MCF 10A (cell line): ENCODE results near the gene FNIP2. TPM values are rescaled to one million over a fixed set of nuclear protein-coding genes. Genes with fewer than 3 reads are reported as not detected.
A peak's percentile ranks its signal among the peaks of the same experiment; 100 is the strongest.
"Not testable (repeated sequence)": the region's sequence is repeated elsewhere in the genome, so short reads cannot be mapped to it uniquely, and the experiment has no call there.

Source experiments
- BruUV-seq: library from RNA; stranded (reverse); fragments of 400-500 nt; replicated peaks from 2 replicates; lab custom pipeline; 2021; lab: Mats Ljungman, UMichigan
- CTCF ChIA-PET: fragments of 300-600 bp; sonication (Branson Sonifier 250); formaldehyde crosslinking; extraction: SDS; loops from one replicate; lab custom pipeline; 2021; ENCODE audit warnings: antibody characterized with exemption, inconsistent platforms; lab: Yijun Ruan, JAX
- POLR2A ChIA-PET: fragments of 300-600, 350-650 bp; sonication (Branson Sonifier 250); formaldehyde crosslinking; extraction: SDS; loops from one replicate; lab custom pipeline; 2020; ENCODE audit warnings: antibody characterized with exemption, inconsistent platforms; lab: Yijun Ruan, JAX
- DNase-seq: peaks from one replicate; pipeline ENCODE4 v3.0.0-alpha.2; 2018; ENCODE audit not compliant: unreplicated experiment
- H3K27ac Mint-ChIP-seq: one replicate; pipeline ENCODE4 v1.8.0; 2022; ENCODE audit warnings: mild to moderate bottlenecking, low read depth, mixed read lengths; ENCODE audit not compliant: unreplicated experiment
- H3K27me3 Mint-ChIP-seq: one replicate; pipeline ENCODE4 v1.8.0; 2022; ENCODE audit warnings: mixed read lengths; ENCODE audit not compliant: insufficient read depth, unreplicated experiment
- H3K36me3 Mint-ChIP-seq: one replicate; pipeline ENCODE4 v1.8.0; 2022; ENCODE audit warnings: mild to moderate bottlenecking, moderate library complexity, mixed read lengths; ENCODE audit not compliant: insufficient read depth, unreplicated experiment
- H3K4me1 Mint-ChIP-seq: one replicate; pipeline ENCODE4 v1.8.0; 2022; ENCODE audit warnings: mixed read lengths; ENCODE audit not compliant: insufficient read depth, unreplicated experiment
- H3K4me3 Mint-ChIP-seq: one replicate; pipeline ENCODE4 v1.8.0; 2022; ENCODE audit warnings: mild to moderate bottlenecking, moderate library complexity, mixed read lengths; ENCODE audit not compliant: unreplicated experiment
- H3K9me3 Mint-ChIP-seq: one replicate; pipeline ENCODE4 v1.8.0; 2022; ENCODE audit warnings: mixed read lengths; ENCODE audit not compliant: unreplicated experiment
- intact Hi-C: fragments of 100-400 bp; cut with micrococcal nuclease; formaldehyde crosslinking; loops from 2 replicates; pipeline ENCODE4 v1.14.1; 2022
- total RNA-seq: library from RNA; stranded (reverse); gene quantifications from 2 replicates; pipeline ENCODE4 v1.2.3, GENCODE V29; 2022
- TF ChIP-seq, protein P1 (sequence below): fragments of 200-600 bp; IDR thresholded peaks from one replicate; pipeline ENCODE4 v1.8.0; 2022; ENCODE audit warnings: antibody characterized with exemption, mild to moderate bottlenecking; ENCODE audit not compliant: unreplicated experiment

The FNIP2 gene
- total RNA-seq, 1 experiment from 2014 or later = 6.4 TPM

DNA sequence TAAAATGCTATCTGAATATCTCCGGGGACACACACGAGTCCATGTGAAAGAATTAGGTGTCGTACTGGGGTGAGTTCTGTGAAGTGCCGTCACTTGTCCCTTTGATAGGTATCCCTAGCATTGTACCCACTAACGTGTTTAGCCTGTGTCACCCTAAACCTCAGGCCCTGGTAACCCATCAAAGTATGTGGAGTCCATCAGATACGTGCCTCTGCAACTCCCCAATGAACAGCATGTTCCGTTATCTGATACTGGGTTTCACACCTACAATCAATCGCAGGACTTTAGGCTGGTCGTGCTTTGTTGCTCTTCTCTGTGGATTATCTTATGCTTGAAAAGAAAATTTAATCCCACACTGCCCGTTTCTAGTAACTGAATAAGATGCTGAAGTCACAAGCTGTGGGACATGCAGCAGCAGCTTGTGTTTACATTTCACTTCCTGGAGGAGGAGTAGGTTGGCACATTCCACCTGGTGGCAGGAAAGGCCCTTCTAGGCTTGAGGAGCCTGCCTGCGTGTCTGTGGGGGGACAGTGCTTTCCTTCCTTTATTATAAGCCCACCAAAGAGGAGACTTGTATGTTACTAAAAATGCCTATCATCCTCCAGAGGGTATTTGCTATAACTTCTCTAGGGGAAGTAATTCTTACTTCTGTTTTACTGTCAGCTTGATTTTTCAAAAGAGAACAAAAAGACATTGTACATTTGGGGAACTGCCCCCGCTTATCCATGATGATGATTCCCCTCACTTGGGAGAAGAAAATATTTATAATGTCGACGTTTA is 127.2 kb downstream of the FNIP2 start:
- H3K9me3 Mint-ChIP-seq = no peaks in the 10 kb centered on the region
- BruUV-seq = no TSS peak
- DNase-seq = peak; percentile 30
- ChIA-PET POLR2A (no interaction called here), CTCF (interaction anchor here (1.2 kb wide), 1 partner anchor 280 kb away, joined by 3 read pairs; no protein-coding TSS in a partner anchor)
- no peak overlapping the region for H3K27ac Mint-ChIP-seq
- TF ChIP-seq, protein P1, sequence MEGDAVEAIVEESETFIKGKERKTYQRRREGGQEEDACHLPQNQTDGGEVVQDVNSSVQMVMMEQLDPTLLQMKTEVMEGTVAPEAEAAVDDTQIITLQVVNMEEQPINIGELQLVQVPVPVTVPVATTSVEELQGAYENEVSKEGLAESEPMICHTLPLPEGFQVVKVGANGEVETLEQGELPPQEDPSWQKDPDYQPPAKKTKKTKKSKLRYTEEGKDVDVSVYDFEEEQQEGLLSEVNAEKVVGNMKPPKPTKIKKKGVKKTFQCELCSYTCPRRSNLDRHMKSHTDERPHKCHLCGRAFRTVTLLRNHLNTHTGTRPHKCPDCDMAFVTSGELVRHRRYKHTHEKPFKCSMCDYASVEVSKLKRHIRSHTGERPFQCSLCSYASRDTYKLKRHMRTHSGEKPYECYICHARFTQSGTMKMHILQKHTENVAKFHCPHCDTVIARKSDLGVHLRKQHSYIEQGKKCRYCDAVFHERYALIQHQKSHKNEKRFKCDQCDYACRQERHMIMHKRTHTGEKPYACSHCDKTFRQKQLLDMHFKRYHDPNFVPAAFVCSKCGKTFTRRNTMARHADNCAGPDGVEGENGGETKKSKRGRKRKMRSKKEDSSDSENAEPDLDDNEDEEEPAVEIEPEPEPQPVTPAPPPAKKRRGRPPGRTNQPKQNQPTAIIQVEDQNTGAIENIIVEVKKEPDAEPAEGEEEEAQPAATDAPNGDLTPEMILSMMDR = no peak
- no peaks in the 10 kb centered on the region for H3K4me1 Mint-ChIP-seq
- intact Hi-C loops = loop anchor here (10.0 kb wide), 1 partner anchor 99 kb away; no protein-coding TSS in a partner anchor
- no peak overlapping the region for H3K4me3 Mint-ChIP-seq
- no peaks in the 10 kb centered on the region for H3K27me3 Mint-ChIP-seq
- peaks cover 17% of the 10 kb centered on the region for H3K36me3 Mint-ChIP-seq

DNA sequence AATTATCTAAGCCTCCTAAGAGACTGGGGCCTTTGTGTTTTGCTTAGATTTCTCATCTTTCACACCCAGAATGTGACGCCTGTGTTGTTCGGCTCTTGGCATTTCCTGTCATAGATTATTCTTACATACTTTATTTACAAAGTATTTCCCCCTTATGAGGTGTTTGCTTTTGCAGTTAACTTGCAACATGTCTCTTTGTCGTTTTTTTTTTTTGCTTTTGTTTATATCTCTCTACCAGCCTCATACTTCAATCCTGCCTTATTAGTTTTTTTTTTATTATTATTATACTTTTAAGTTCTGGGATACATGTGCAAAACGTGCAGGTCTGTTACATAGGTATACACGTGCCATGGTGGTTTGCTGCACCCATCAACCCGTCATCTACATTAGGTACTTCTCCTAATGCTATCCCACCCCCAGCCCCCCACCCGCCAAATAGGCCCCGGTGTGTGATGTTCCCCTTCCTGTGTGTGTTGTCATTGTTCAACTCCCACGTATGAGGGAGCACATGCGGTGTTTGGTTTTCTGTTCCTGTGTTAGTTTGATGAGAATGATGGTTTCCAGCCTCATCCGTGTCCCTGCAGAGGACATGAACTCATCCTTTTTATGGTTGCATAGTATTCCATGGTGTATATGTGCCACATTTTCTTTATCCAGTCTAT is 127.9 kb downstream of the FNIP2 start:
- DNase-seq, H3K4me1 Mint-ChIP-seq, H3K4me3 Mint-ChIP-seq, H3K27ac Mint-ChIP-seq, H3K27me3 Mint-ChIP-seq, H3K9me3 Mint-ChIP-seq, BruUV-seq, POLR2A ChIA-PET: not testable (repeated sequence)
- peaks cover 15% of the 10 kb centered on the region for H3K36me3 Mint-ChIP-seq
- CTCF ChIA-PET = interaction anchor here (1.2 kb wide), 1 partner anchor 279 kb away, joined by 3 read pairs; no protein-coding TSS in a partner anchor
- intact Hi-C loops = loop anchor here (10.0 kb wide), 1 partner anchor 98 kb away; no protein-coding TSS in a partner anchor

DNA sequence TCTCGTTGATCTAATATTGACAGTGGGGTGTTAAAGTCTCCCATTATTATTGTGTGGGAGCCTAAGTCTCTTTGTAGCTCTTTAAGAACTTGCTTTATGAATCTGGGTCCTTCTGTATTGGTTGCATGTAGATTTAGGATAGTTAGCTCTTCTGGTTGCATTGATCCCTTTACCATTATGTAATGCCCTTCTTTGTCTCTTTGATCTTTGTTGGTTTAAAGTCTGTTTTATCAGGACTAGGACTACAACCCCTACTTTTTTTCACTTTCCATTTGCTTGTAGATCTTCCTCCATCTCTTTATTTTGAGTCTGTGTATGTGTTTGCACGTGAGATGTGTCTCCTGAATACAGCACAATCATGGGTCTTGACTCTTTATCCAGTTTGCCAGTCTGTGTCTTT is 131.6 kb downstream of the FNIP2 start:
- BruUV-seq, H3K36me3 Mint-ChIP-seq, H3K9me3 Mint-ChIP-seq, H3K27me3 Mint-ChIP-seq, H3K27ac Mint-ChIP-seq, H3K4me1 Mint-ChIP-seq, DNase-seq, H3K4me3 Mint-ChIP-seq, intact Hi-C loops: not testable (repeated sequence)
- CTCF ChIA-PET = interaction anchor here (1.2 kb wide), 1 partner anchor 303 kb away, joined by 3 read pairs; no protein-coding TSS in a partner anchor
- POLR2A ChIA-PET = interaction anchor here (0.6 to 0.7 kb wide), 2 partner anchors 15 to 519 kb away, joined by 3 read pairs; no protein-coding TSS in a partner anchor

DNA sequence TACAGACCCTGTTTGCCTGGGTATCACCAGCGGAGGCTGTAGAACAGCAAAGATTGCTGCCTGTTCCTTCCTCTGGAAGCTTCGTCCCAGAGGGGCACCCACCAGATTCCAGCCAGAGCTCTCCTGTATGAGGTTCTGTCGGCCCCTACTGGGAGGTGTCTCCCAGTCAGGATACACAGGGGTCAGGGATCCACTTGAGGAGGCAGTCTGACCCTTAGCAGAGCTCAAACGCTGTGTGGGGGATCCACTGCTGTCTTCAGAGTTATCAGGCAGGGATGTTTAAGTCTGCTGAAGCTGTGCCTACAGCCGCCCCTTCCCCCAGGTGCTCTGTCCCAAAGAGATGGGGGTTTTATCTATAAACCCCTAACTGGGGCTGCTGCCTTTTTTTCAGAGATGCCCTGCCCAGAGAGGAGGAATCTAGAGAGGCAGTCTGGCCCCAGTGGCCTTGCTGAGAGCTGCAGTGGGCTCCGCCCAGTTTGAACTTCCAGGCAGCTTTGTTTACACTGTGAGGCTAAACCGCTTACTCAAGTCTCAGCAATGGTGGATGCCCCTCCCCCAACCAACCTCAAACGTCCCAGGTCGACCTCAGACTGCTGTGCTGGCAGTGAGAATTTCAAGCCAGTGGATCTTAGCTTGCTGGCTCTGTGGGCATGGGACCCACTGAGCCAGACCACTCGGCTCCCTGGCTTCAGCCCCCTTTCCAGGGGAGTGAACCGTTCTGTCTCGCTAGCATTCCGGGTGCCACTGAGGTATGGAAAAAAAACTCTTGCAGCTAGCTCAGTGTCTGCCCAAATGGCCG is 133.7 kb downstream of the FNIP2 start:
- H3K27ac Mint-ChIP-seq = peak overlapping the region; percentile 22
- H3K36me3 Mint-ChIP-seq, H3K4me1 Mint-ChIP-seq, POLR2A ChIA-PET, H3K4me3 Mint-ChIP-seq, BruUV-seq, H3K27me3 Mint-ChIP-seq, intact Hi-C loops, H3K9me3 Mint-ChIP-seq: not testable (repeated sequence)
- peak; percentile 74 for DNase-seq
- CTCF ChIA-PET = interaction anchor here (0.6 to 1.0 kb wide), 2 partner anchors 24 to 561 kb away, joined by 3 read pairs; no protein-coding TSS in a partner anchor

DNA sequence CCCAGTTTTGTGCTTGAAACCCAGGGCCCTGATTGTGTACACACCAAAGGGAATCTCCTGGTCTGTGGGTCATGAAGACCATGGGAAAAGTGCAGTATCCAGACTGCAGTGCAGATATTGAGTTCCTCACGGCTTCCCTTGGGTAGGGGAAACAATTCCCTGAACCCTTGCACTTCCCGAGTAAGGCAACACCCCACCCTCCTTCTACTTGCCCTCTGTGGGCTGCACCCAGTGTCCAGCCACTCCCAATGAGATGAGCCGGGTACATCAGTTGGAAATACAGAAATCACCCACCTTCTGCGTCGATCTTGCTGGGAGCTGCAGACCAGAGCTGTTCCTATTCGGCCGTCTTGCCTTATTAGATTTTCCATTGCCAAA is 134.2 kb downstream of the FNIP2 start:
- no peaks in the 10 kb centered on the region for H3K4me1 Mint-ChIP-seq
- H3K27ac Mint-ChIP-seq = no peak overlapping the region
- intact Hi-C loops = no loop called here
- H3K9me3 Mint-ChIP-seq = no peaks in the 10 kb centered on the region
- TF ChIP-seq, protein P1 = no peak
- no peak for DNase-seq
- H3K27me3 Mint-ChIP-seq = no peaks in the 10 kb centered on the region
- no peak overlapping the region for H3K4me3 Mint-ChIP-seq
- ChIA-PET CTCF (interaction anchor here (0.6 kb wide), 1 partner anchor 561 kb away, joined by 3 read pairs; no protein-coding TSS in a partner anchor), POLR2A (no interaction called here)
- H3K36me3 Mint-ChIP-seq = no peaks in the 10 kb centered on the region
- BruUV-seq = no TSS peak
